Stimulated activated CD8-positive, alpha-beta memory T cell treated with anti-CD3 and anti-CD28 coated beads, Interleukin-15, amount 100 ng/mL, for 24 hours (primary cell): Measurements from ENCODE around the gene C20orf144.

Source experiments
- DNase-seq: peaks from one replicate; pipeline ENCODE4 v3.0.0-alpha.2; 2020; ENCODE audit warnings: low read depth

Gene C20orf144

GRCh38 chr20:33650111-33650752 lies 11.9 kb upstream of the C20orf144 start:
- no peak for DNase-seq

- no peak for DNase-seq
These were observed 11.2 kb upstream of the C20orf144 start for GRCh38 chr20:33650753-33651561.

GRCh38 chr20:33651562-33652048 lies 10.5 kb upstream of the C20orf144 start:
- no peak for DNase-seq

GRCh38 chr20:33653218-33653899 lies 8.8 kb upstream of the C20orf144 start:
- no peak for DNase-seq

- DNase-seq: no peak
These were observed 8.1 kb upstream of the C20orf144 start for GRCh38 chr20:33653900-33654596.

GRCh38 chr20:33654680-33655161 lies 7.4 kb upstream of the C20orf144 start:
- no peak for DNase-seq

GRCh38 chr20:33655164-33655563 lies 7.0 kb upstream of the C20orf144 start:
- DNase-seq: no peak

GRCh38 chr20:33656010-33656782 lies 5.9 kb upstream of the C20orf144 start:
- DNase-seq: no peak

GRCh38 chr20:33656783-33657703 lies 5.1 kb upstream of the C20orf144 start:
- DNase-seq: no peak

GRCh38 chr20:33657704-33658095 lies 4.4 kb upstream of the C20orf144 start:
- no peak for DNase-seq

- no peak for DNase-seq
These were observed 3.6 kb upstream of the C20orf144 start for GRCh38 chr20:33658510-33658909.

GRCh38 chr20:33658929-33659328 lies 3.2 kb upstream of the C20orf144 start:
- no peak for DNase-seq

GRCh38 chr20:33659341-33660034 lies 2.6 kb upstream of the C20orf144 start:
- no peak for DNase-seq

- DNase-seq: no peak
These were observed 2.0 kb upstream of the C20orf144 start for GRCh38 chr20:33660035-33660684.

GRCh38 chr20:33660685-33661058 lies 1.5 kb upstream of the C20orf144 start:
- no peak for DNase-seq

GRCh38 chr20:33663161-33664084 lies 1.3 kb downstream of the C20orf144 start:
- peak; percentile 65 for DNase-seq

GRCh38 chr20:33664085-33664761 lies 2.1 kb downstream of the C20orf144 start:
- no peak for DNase-seq
